A673 (cell line): ENCODE results near the gene ADAM12. TPM values are rescaled to one million over a fixed set of nuclear protein-coding genes. Genes with fewer than 3 reads are reported as not detected.

Experiments used
- BruUV-seq: library from RNA; stranded (reverse); fragments of 400-500 nt; replicated peaks from 2 replicates; lab custom pipeline; 2021; lab: Mats Ljungman, UMichigan
- CTCF ChIA-PET: fragments of 300-600 bp; sonication (Branson Sonifier 250); formaldehyde crosslinking; loops from one replicate; lab custom pipeline; 2022; ENCODE audit warnings: antibody characterized with exemption; lab: Charles Lee
- POLR2A ChIA-PET: fragments of 300-600 bp; sonication (Branson Sonifier 250); formaldehyde crosslinking; loops from one replicate; lab custom pipeline; 2022; ENCODE audit warnings: antibody characterized with exemption; ENCODE audit not compliant: low non-redundant PET; lab: Charles Lee
- DNase-seq: peaks from one replicate; pipeline ENCODE4 v3.0.0-alpha.2; 2015; ENCODE audit warnings: low spot score
- H3K27ac ChIP-seq: fragments of 200-600 bp; sonication (generic); 2 replicates; pipeline ENCODE4 v1.5.1; 2016; ENCODE audit warnings: mixed run types, low read depth, mild to moderate bottlenecking, mixed read lengths, antibody characterized with exemption, low read length; ENCODE audit not compliant: poor library complexity, severe bottlenecking
- H3K27me3 ChIP-seq: fragments of 200-600 bp; sonication (generic); replicated peaks from 2 replicates; pipeline ENCODE4 v1.6.1; 2017; ENCODE audit warnings: mixed run types, low read depth, mild to moderate bottlenecking, mixed read lengths, antibody characterized with exemption, low read length; ENCODE audit not compliant: insufficient read depth, poor library complexity
- H3K36me3 ChIP-seq: fragments of 200-600 bp; sonication (generic); 2 replicates; pipeline ENCODE4 v1.6.1; 2016; ENCODE audit warnings: mixed run types, mild to moderate bottlenecking, mixed read lengths, antibody characterized with exemption, low read length; ENCODE audit not compliant: insufficient read depth, poor library complexity, severe bottlenecking
- H3K4me1 ChIP-seq: fragments of 200-600 bp; sonication (generic); 2 replicates; pipeline ENCODE4 v1.6.1; 2017; ENCODE audit warnings: mixed run types, mild to moderate bottlenecking, mixed read lengths, antibody characterized with exemption, low read length; ENCODE audit not compliant: insufficient read depth, poor library complexity, severe bottlenecking
- H3K4me3 ChIP-seq: fragments of 200-600 bp; sonication (generic); 2 replicates; pipeline ENCODE4 v1.5.1; 2016; ENCODE audit warnings: low read depth, mixed run types, mild to moderate bottlenecking, mixed read lengths, low read length; ENCODE audit not compliant: poor library complexity, severe bottlenecking
- H3K9me3 ChIP-seq: fragments of 200-600 bp; sonication (generic); 2 replicates; pipeline ENCODE4 v1.6.1; 2016; ENCODE audit warnings: mixed run types, low read depth, mild to moderate bottlenecking, mixed read lengths, antibody characterized with exemption, low read length; ENCODE audit not compliant: poor library complexity, severe bottlenecking
- EZH2 ChIP-seq: fragments of 200-600 bp; sonication (generic); IDR thresholded peaks from 2 replicates; pipeline ENCODE4 v1.6.1; 2017; ENCODE audit warnings: borderline replicate concordance, low read depth, mild to moderate bottlenecking, mixed read lengths, antibody characterized with exemption, low read length; ENCODE audit not compliant: poor library complexity, severe bottlenecking
- intact Hi-C: fragments of 100-400 bp; cut with micrococcal nuclease; formaldehyde crosslinking; loops from one replicate; pipeline ENCODE4 v1.10.0; 2022; ENCODE audit not compliant: unreplicated experiment
- total RNA-seq: library from RNA; stranded (reverse); gene quantifications from 2 replicates; pipeline ENCODE4 v1.2.3, GENCODE V29; 2021
- TF ChIP-seq, protein P1 (sequence below): fragments of 300-800, 200-600 bp; sonication (generic); conservative IDR thresholded peaks from 2 replicates; pipeline ENCODE4 v1.5.1; 2017; ENCODE audit warnings: low read depth, mild to moderate bottlenecking, antibody characterized with exemption, low read length, moderate library complexity, mixed read lengths

The ADAM12 gene
- total RNA-seq, 1 experiment from 2014 or later, result 0.17 TPM

DNA sequence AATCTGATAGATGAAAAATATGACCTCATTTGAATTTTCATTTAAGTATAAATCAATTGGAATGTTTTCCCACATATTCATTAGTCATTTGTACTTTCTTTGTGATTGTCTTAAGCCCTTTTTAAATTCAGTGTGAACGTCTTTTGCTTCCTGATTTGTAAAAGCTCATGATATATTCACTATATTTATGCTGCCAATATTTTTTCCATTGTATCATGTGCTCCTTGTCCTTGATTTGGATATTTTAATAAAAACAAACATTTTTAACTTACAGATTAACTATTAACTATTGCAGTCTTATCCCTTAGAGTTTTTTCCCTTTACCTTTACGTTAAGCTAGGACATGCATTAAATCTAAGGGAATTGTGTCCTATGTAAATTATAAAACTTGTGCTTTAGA lies 157.7 kb downstream of the ADAM12 start:
- Histone ChIP-seq H3K9me3 (no peaks in the 10 kb centered on the region), H3K27ac (no peak overlapping the region), H3K27me3 (no peaks in the 10 kb centered on the region), H3K4me1 (no peaks in the 10 kb centered on the region), H3K4me3 (no peak overlapping the region), H3K36me3 (no peaks in the 10 kb centered on the region)
- TF ChIP-seq EZH2, result no peak
- TF ChIP-seq, protein P1, sequence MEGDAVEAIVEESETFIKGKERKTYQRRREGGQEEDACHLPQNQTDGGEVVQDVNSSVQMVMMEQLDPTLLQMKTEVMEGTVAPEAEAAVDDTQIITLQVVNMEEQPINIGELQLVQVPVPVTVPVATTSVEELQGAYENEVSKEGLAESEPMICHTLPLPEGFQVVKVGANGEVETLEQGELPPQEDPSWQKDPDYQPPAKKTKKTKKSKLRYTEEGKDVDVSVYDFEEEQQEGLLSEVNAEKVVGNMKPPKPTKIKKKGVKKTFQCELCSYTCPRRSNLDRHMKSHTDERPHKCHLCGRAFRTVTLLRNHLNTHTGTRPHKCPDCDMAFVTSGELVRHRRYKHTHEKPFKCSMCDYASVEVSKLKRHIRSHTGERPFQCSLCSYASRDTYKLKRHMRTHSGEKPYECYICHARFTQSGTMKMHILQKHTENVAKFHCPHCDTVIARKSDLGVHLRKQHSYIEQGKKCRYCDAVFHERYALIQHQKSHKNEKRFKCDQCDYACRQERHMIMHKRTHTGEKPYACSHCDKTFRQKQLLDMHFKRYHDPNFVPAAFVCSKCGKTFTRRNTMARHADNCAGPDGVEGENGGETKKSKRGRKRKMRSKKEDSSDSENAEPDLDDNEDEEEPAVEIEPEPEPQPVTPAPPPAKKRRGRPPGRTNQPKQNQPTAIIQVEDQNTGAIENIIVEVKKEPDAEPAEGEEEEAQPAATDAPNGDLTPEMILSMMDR, result no peak
- BruUV-seq, result no TSS peak
- CTCF ChIA-PET, result no interaction called here
- intact Hi-C loops, result no loop called here
- POLR2A ChIA-PET, result no interaction called here
- DNase-seq, result no peak

DNA sequence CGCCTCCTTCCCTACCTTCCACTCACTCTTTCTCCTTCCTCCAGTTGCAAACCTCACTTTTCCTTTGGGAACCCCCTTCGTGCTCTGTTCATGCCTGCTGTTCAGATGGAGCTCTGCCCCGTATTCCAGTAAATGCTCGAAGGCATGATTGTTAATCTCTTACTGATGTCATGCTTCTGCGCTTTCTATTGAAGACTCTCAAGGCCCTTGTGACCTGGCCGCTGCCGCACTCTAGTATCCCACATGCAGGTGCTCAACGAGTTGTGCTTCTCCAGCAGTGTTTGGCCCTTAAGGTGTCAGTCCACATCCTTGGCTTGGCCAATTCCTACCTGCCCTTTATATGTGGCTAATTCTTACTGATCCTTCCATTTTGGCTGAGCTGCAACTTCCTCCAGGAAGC lies 158.6 kb downstream of the ADAM12 start:
- TF ChIP-seq, protein P1, result no peak
- no peak for TF ChIP-seq EZH2
- H3K9me3 ChIP-seq, result no peaks in the 10 kb centered on the region
- no peaks in the 10 kb centered on the region for H3K4me1 ChIP-seq
- BruUV-seq, result no TSS peak
- no peaks in the 10 kb centered on the region for H3K36me3 ChIP-seq
- ChIA-PET CTCF (no interaction called here), POLR2A (no interaction called here)
- intact Hi-C loops, result no loop called here
- no peak for DNase-seq
- no peak overlapping the region for H3K4me3 ChIP-seq
- H3K27me3 ChIP-seq, result no peaks in the 10 kb centered on the region
- no peak overlapping the region for H3K27ac ChIP-seq

DNA sequence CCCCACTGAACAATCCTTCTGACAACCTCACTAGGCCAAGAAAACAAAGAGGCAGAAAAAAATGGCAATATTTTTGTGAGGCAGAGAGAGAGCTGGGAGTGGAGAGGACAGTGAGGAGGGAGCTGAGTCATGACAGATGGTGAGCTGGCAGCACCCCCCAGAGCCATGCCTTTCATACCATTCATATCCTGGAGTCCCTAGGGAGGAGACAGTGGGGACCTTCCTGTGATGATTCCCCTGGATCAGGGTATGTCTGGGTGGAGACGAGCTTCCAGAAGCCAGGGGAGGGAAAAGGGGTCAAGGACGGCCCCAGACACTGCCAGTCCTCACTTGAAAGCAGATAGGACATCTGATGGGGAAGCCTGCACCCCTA lies 160.5 kb downstream of the ADAM12 start:
- POLR2A ChIA-PET, result no interaction called here
- no peaks in the 10 kb centered on the region for H3K27me3 ChIP-seq
- peak; percentile 68 for DNase-seq
- H3K4me3 ChIP-seq, result no peak overlapping the region
- H3K36me3 ChIP-seq, result no peaks in the 10 kb centered on the region
- intact Hi-C loops, result no loop called here
- H3K9me3 ChIP-seq, result no peaks in the 10 kb centered on the region
- TF ChIP-seq, protein P1, result no peak
- TF ChIP-seq EZH2, result no peak
- CTCF ChIA-PET, result no interaction called here
- no peaks in the 10 kb centered on the region for H3K4me1 ChIP-seq
- BruUV-seq, result no TSS peak
- H3K27ac ChIP-seq, result no peak overlapping the region
